Measurements from ENCODE around the gene SYNC.
"Not testable (repeated sequence)": the region's sequence is repeated elsewhere in the genome, so short reads cannot be mapped to it uniquely, and the experiment has no call there.

SYNC gene

GRCh38 chr1:32715901-32716311 lies 13.3 kb upstream of the SYNC start:
- no peak for DNase-seq (ENCODE audit: extremely low spot score)
- CTCF ChIA-PET, result no interaction called here
- TF ChIP-seq FOXM1 (IDR thresholded peaks at IDR 0.05; ENCODE audit: borderline replicate concordance), result no peak
- TF ChIP-seq BHLHE40 (IDR thresholded peaks at IDR 0.05; ENCODE audit: borderline replicate concordance), result no peak
- TF ChIP-seq NFRKB (IDR thresholded peaks at IDR 0.05), result no peak
- no peak for TF ChIP-seq FOXA1 (IDR thresholded peaks at IDR 0.05)
- TF ChIP-seq TARDBP (IDR thresholded peaks at IDR 0.05), result no peak
- no peak for TF ChIP-seq ELF4 (IDR thresholded peaks at IDR 0.05)
- no peak for TF ChIP-seq ARNT (IDR thresholded peaks at IDR 0.05)
- no peak for TF ChIP-seq SUZ12 (IDR thresholded peaks at IDR 0.05)
- TF ChIP-seq ZNF384 (IDR thresholded peaks at IDR 0.05), result no peak
- TF ChIP-seq CTBP1 (IDR thresholded peaks at IDR 0.05; ENCODE audit: borderline replicate concordance), result no peak
- no peak for TF ChIP-seq L3MBTL2 (conservative IDR thresholded peaks at IDR 0.05)
- TF ChIP-seq LEF1 (IDR thresholded peaks at IDR 0.05; ENCODE audit: borderline replicate concordance), result no peak
- no peak for TF ChIP-seq HDGF (IDR thresholded peaks at IDR 0.05; ENCODE audit: borderline replicate concordance)
- no peak for TF ChIP-seq PKNOX1 (IDR thresholded peaks at IDR 0.05)
- TF ChIP-seq SP1 (IDR thresholded peaks at IDR 0.05), result no peak
- no peak for TF ChIP-seq FOXK2 (IDR thresholded peaks at IDR 0.05)
- POLR2A ChIA-PET, result interaction anchor here (0.7 to 3.5 kb wide), 3 partner anchors 10 to 29 kb away, joined by 3 to 19 read pairs (median 3); no protein-coding TSS in a partner anchor

- no peak for TF ChIP-seq LEF1 (IDR thresholded peaks at IDR 0.05; ENCODE audit: borderline replicate concordance)
- no peak for TF ChIP-seq NFRKB (IDR thresholded peaks at IDR 0.05)
- no peak for TF ChIP-seq HDGF (IDR thresholded peaks at IDR 0.05; ENCODE audit: borderline replicate concordance)
- no peak for TF ChIP-seq FOXM1 (IDR thresholded peaks at IDR 0.05; ENCODE audit: borderline replicate concordance)
- no peak for TF ChIP-seq L3MBTL2 (conservative IDR thresholded peaks at IDR 0.05)
- no peak for TF ChIP-seq ARNT (IDR thresholded peaks at IDR 0.05)
- TF ChIP-seq ELF4 (IDR thresholded peaks at IDR 0.05), result no peak
- no peak for TF ChIP-seq CTBP1 (IDR thresholded peaks at IDR 0.05; ENCODE audit: borderline replicate concordance)
- TF ChIP-seq FOXA1 (IDR thresholded peaks at IDR 0.05), result no peak
- TF ChIP-seq TARDBP (IDR thresholded peaks at IDR 0.05), result no peak
- no peak for TF ChIP-seq SUZ12 (IDR thresholded peaks at IDR 0.05)
- TF ChIP-seq PKNOX1 (IDR thresholded peaks at IDR 0.05), result no peak
- TF ChIP-seq FOXK2 (IDR thresholded peaks at IDR 0.05), result no peak
- TF ChIP-seq BHLHE40 (IDR thresholded peaks at IDR 0.05; ENCODE audit: borderline replicate concordance), result no peak
- TF ChIP-seq ZNF384 (IDR thresholded peaks at IDR 0.05), result no peak
- TF ChIP-seq SP1 (IDR thresholded peaks at IDR 0.05), result no peak
- no peak for DNase-seq (ENCODE audit: extremely low spot score)
- CTCF ChIA-PET, result interaction anchor here (0.8 to 1.4 kb wide), 2 partner anchors 9 to 59 kb away, joined by 4 read pairs; no protein-coding TSS in a partner anchor
- POLR2A ChIA-PET, result no interaction called here
Observed at GRCh38 chr1:32714277-32714676, 11.7 kb upstream of the SYNC start.

DNA sequence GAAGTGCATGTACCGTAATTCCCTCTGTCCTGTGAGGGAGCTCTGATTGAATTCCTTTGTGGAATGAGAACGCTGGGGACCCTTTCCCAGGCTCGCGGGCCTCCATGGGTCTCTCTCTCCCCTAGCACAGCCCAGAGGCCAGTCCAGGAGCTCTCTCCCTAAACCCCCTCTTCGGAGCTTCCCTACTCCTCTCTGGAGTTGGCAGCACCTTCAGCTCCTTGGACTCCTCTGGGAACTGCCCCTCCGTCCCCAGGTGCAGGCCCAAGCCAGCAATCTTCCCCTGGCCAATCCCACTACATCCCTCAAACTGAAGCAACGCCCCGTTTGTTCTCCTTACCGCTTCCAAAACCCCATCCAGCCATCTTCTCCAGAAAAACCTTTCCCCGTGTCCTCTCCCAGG lies 10.5 kb upstream of the SYNC start:
- POLR2A ChIA-PET, result interaction anchor here (1.0 to 2.0 kb wide), 3 partner anchors 24 to 61 kb away, joined by 3 to 11 read pairs (median 8); no protein-coding TSS in a partner anchor

DNA sequence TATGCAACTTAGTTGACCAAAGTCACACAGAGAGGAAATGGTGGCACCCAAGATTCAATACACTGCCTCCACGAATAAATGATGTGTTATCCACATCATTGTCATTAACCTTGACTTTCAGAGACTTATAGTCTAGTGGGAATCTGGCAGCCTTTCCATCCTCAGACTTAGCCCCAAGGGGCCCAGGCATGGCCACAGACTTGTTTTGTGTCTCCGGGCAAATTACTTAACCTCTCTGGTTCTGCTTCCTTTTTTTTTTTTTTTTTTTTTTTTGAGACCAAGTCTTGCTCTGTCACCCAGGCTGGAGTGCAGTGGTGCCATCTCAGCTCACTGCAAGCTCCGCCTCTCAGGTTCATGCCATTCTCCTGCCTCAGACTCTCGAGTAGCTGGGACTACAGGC lies 8.7 kb upstream of the SYNC start:
- TF ChIP-seq ZNF384 (IDR thresholded peaks at IDR 0.05), result 0 out of 2 replicates have a peak, but pooled peaks have one; percentile 12
- ChIA-PET CTCF (interaction anchor here (0.6 to 2.6 kb wide), 8 partner anchors 12 to 268 kb away, joined by 3 to 61 read pairs (median 8); no protein-coding TSS in a partner anchor), POLR2A (interaction anchor here (1.5 to 2.0 kb wide), 2 partner anchors 58 to 63 kb away, joined by 3 to 8 read pairs; no protein-coding TSS in a partner anchor)
- not testable (repeated sequence) for DNase-seq (ENCODE audit: extremely low spot score)

More for the DNA sequence above, 10.5 kb upstream of the SYNC start:
- no peak for DNase-seq (ENCODE audit: extremely low spot score)
- TF ChIP-seq SP1 (IDR thresholded peaks at IDR 0.05) (no peak), SUZ12 (IDR thresholded peaks at IDR 0.05) (no peak), ZNF384 (IDR thresholded peaks at IDR 0.05) (no peak), L3MBTL2 (conservative IDR thresholded peaks at IDR 0.05) (no peak), FOXK2 (IDR thresholded peaks at IDR 0.05) (no peak), ELF4 (IDR thresholded peaks at IDR 0.05) (no peak), TARDBP (IDR thresholded peaks at IDR 0.05) (no peak), PKNOX1 (IDR thresholded peaks at IDR 0.05) (no peak), ARNT (IDR thresholded peaks at IDR 0.05) (no peak), FOXA1 (IDR thresholded peaks at IDR 0.05) (no peak), FOXM1 (IDR thresholded peaks at IDR 0.05; ENCODE audit: borderline replicate concordance) (no peak), NFRKB (IDR thresholded peaks at IDR 0.05) (no peak), HDGF (IDR thresholded peaks at IDR 0.05; ENCODE audit: borderline replicate concordance) (no peak), LEF1 (IDR thresholded peaks at IDR 0.05; ENCODE audit: borderline replicate concordance) (no peak), BHLHE40 (IDR thresholded peaks at IDR 0.05; ENCODE audit: borderline replicate concordance) (no peak), CTBP1 (IDR thresholded peaks at IDR 0.05; ENCODE audit: borderline replicate concordance) (no peak)
- CTCF ChIA-PET, result interaction anchor here (0.6 to 2.6 kb wide), 18 partner anchors 10 to 313 kb away, joined by 3 to 61 read pairs (median 6); partner anchors contain the start of gene SYNC

DNA sequence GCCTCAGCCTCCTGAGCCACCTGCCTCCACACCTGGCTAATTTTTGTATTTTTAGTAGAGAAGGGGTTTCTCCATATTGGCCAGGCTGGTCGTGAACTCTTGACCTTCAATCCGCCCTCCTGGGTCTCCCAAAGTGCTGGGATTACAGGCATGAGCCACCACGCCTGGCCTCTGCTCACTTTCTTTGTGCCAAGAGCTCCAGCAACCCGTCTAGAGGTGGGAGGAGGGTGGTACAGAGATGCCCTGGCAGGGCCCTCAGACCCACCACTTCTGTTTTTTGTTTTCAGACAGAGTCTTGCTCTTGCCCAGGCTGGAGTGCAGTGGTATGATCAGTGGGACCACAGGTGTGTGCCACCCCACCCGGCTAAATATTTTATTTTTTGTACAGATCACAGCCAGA lies 6.9 kb upstream of the SYNC start:
- ChIA-PET CTCF (interaction anchor here (0.6 to 0.7 kb wide), 2 partner anchors 78 to 365 kb away, joined by 3 to 5 read pairs; no protein-coding TSS in a partner anchor), POLR2A (interaction anchor here (1.0 kb wide), 1 partner anchor 63 kb away, joined by 3 read pairs; no protein-coding TSS in a partner anchor)
- DNase-seq (ENCODE audit: extremely low spot score), result no peak
- TF ChIP-seq HDGF (IDR thresholded peaks at IDR 0.05; ENCODE audit: borderline replicate concordance), result no peak
- TF ChIP-seq PKNOX1 (IDR thresholded peaks at IDR 0.05), result no peak
- TF ChIP-seq CTBP1 (IDR thresholded peaks at IDR 0.05; ENCODE audit: borderline replicate concordance), result no peak
- no peak for TF ChIP-seq FOXA1 (IDR thresholded peaks at IDR 0.05)
- TF ChIP-seq TARDBP (IDR thresholded peaks at IDR 0.05), result no peak
- no peak for TF ChIP-seq FOXM1 (IDR thresholded peaks at IDR 0.05; ENCODE audit: borderline replicate concordance)
- no peak for TF ChIP-seq L3MBTL2 (conservative IDR thresholded peaks at IDR 0.05)
- no peak for TF ChIP-seq ELF4 (IDR thresholded peaks at IDR 0.05)
- no peak for TF ChIP-seq SP1 (IDR thresholded peaks at IDR 0.05)
- TF ChIP-seq ZNF384 (IDR thresholded peaks at IDR 0.05), result no peak
- TF ChIP-seq ARNT (IDR thresholded peaks at IDR 0.05), result no peak
- no peak for TF ChIP-seq FOXK2 (IDR thresholded peaks at IDR 0.05)
- TF ChIP-seq NFRKB (IDR thresholded peaks at IDR 0.05), result no peak
- no peak for TF ChIP-seq SUZ12 (IDR thresholded peaks at IDR 0.05)
- no peak for TF ChIP-seq BHLHE40 (IDR thresholded peaks at IDR 0.05; ENCODE audit: borderline replicate concordance)

Measured in HEK293T (cell line).